MM.1S (cell line): Measurements from ENCODE around the gene SS18.

Experiments used
- EZH2 ChIP-seq: fragments of 300-600 bp; sonication (generic); optimal IDR thresholded peaks from 2 replicates; pipeline ENCODE3; 2017; ENCODE audit warnings: low read depth, mild to moderate bottlenecking, antibody characterized with exemption, low read length, mixed read lengths
- TF ChIP-seq, protein P1 (sequence below): fragments of 300-600 bp; sonication (generic); IDR thresholded peaks from 2 replicates; pipeline ENCODE4 v1.5.1; 2016; ENCODE audit warnings: antibody characterized with exemption, low read length, mixed read lengths

DNA sequence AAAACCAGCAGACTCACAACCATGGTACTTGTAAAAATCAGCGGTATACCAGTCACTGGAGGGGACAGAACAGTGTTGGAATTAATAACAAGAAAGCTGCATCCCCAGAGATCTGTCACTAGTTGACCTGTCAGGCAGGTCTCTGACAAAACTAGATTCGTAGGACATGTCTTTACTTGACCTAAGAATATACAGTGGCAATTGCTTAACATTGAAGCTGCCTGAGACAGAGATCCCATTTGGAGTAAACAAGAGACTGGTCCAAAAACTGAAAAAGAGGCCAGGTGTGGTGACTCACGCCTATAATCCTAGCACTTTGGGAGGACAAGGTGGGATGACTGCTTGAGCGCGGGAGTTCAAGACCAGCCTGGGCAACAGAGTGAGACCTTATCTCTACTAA lies 7.2 kb upstream of the SS18 start:
- TF ChIP-seq, protein P1, sequence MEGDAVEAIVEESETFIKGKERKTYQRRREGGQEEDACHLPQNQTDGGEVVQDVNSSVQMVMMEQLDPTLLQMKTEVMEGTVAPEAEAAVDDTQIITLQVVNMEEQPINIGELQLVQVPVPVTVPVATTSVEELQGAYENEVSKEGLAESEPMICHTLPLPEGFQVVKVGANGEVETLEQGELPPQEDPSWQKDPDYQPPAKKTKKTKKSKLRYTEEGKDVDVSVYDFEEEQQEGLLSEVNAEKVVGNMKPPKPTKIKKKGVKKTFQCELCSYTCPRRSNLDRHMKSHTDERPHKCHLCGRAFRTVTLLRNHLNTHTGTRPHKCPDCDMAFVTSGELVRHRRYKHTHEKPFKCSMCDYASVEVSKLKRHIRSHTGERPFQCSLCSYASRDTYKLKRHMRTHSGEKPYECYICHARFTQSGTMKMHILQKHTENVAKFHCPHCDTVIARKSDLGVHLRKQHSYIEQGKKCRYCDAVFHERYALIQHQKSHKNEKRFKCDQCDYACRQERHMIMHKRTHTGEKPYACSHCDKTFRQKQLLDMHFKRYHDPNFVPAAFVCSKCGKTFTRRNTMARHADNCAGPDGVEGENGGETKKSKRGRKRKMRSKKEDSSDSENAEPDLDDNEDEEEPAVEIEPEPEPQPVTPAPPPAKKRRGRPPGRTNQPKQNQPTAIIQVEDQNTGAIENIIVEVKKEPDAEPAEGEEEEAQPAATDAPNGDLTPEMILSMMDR = no peak
- TF ChIP-seq EZH2 = no peak
